DMS53 treated with DMSO at 0.1 percent for 48 hours (cell line): ENCODE results near the gene PCCA.
A peak's percentile ranks its signal among the peaks of the same experiment; 100 is the strongest.
"Not testable (repeated sequence)": the region's sequence is repeated elsewhere in the genome, so short reads cannot be mapped to it uniquely, and the experiment has no call there.

Source experiments
- DNase-seq: peaks from one replicate; lab custom pipeline; 2025; ENCODE audit not compliant: unreplicated experiment; lab: John Stamatoyannopoulos, UW

The PCCA gene, protein sequence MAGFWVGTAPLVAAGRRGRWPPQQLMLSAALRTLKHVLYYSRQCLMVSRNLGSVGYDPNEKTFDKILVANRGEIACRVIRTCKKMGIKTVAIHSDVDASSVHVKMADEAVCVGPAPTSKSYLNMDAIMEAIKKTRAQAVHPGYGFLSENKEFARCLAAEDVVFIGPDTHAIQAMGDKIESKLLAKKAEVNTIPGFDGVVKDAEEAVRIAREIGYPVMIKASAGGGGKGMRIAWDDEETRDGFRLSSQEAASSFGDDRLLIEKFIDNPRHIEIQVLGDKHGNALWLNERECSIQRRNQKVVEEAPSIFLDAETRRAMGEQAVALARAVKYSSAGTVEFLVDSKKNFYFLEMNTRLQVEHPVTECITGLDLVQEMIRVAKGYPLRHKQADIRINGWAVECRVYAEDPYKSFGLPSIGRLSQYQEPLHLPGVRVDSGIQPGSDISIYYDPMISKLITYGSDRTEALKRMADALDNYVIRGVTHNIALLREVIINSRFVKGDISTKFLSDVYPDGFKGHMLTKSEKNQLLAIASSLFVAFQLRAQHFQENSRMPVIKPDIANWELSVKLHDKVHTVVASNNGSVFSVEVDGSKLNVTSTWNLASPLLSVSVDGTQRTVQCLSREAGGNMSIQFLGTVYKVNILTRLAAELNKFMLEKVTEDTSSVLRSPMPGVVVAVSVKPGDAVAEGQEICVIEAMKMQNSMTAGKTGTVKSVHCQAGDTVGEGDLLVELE

DNA sequence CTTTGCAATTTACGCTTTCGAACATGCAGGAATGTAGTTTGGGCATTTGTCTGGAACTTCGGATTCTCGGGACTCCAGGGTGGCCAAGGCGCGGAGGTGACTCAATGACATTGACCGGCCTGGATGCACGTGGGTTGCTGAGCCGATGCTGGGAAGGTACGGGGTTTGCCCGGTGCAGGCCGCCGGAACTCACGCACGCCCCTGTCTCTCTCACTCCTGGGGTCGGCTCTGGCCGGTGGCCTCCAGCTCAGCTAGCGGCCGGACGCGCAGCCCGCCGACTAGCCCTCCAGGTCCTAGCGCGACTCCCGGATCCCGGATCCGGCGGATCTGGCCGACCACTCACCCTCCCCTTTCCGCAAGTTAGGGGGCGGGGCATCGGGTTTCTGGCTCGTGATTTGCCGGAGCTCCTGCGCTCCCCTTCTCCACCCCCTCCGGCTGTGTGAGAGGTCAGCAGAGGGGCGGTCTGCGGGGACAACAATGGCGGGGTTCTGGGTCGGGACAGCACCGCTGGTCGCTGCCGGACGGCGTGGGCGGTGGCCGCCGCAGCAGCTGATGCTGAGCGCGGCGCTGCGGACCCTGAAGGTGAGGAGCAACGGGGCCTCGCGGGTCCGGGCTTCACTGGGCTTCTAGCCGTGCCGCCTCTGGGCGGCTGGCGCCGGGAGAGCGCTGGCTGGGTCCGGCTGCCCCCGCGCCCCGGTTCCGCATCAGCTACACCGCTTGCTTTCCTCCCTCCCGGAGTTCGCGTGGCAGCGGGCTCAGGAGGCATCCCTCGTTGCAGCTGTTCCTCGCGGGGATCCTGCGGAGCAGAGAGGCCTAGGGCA lies at the start of gene PCCA:
Gene PCCA, plus strand, starts transcription at position 450 of the 821 bp plus-strand sequence. Its CDS starts 28 bp downstream, at position 478.
- DNase-seq: peak; percentile 19

DNA sequence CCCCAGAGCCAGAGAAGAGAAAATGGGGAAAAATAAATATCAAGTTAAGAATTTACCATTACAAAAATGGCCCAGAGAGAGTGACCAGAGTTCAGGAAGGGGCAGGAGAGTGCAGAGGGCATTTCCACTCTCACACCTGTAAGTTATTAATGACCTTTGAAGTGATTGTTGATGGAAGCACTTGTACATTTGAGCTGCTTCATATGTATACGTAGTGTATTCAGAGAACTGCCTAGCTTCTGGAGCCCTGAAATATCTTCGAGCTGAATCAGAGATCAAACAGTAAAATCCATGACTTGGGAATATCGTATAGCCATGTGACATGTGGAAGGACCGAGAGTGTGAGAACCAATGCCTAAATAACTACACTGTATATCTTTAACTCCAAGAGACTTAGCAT lies 49.2 kb upstream of the PCCA start:
- peak; percentile 24 for DNase-seq

DNA sequence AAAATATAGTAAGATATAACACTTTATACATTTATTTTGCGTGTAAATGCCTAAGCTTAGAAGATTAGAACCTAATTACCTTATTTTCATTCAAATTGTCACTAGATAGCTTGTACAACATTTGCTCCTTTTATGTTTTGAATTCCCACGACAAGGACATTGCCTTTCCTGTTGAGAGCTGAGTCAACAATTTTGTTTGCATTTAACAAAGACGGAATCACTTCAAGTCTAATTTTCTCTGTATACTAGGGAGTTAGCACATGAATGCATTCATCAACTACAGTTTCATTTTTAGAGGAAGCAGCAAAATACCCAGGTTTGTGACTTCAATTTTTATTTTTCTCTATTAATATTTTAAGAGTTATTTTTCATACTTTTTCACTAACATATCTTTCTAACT lies 48.7 kb upstream of the PCCA start:
- peak; percentile 35 for DNase-seq

DNA sequence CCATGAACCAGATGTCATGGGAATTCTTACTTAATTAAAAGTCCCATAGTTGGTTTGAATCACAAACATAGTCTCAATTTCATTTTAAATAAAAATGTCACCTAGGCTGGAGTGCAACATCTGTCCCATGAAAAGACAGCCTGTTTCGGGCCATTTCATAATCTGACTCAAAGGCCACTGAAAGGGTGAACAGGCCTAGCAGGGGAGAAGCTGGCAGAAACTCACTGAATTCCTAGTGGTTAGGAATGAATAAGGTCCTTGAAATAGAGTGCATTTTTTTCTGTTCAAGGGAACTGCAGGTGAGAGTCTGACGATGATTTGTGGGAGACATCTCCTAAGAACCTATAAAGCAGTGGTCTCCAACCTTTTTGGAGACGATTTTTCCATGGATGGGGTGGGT lies 44.0 kb upstream of the PCCA start:
- no peak for DNase-seq

DNA sequence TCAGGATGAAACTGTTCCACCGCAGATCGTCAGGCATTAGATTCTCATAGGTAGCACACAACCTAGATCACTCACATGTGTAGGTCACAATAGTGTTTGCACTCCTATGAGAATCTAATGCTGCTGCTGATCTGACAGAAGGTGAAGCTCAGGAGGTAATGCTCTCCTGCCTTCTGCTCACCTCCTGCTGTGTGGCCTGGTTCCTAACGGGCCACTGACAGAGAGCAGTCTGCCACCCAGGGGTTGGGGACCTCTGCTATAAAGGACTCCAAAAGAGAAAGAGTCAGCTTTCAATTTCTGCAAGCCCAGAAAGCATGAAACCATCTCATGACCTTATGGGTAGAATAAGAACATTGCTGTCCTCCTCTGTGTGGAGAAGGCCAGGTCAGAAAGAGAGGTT lies 43.5 kb upstream of the PCCA start:
- DNase-seq: no peak

DNA sequence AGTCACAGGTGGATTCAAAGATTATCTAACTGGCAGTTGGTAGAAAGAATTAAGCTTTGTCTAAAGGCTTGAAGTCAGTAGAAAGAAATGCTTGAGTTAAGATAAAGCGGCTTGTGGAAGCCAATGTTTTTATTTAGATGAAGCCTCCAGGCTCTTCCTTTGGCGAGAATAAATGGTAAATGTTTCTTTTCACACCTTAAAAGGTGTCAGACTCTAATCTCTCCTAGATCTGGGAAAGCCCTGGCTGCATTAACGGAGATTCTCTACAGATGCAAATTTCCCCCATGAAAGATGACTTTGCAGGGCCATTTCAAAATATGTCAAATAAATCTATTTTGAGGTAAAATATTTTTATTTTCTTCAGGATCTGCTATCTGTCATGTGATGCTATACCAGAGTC lies 37.8 kb upstream of the PCCA start:
- DNase-seq: no peak

DNA sequence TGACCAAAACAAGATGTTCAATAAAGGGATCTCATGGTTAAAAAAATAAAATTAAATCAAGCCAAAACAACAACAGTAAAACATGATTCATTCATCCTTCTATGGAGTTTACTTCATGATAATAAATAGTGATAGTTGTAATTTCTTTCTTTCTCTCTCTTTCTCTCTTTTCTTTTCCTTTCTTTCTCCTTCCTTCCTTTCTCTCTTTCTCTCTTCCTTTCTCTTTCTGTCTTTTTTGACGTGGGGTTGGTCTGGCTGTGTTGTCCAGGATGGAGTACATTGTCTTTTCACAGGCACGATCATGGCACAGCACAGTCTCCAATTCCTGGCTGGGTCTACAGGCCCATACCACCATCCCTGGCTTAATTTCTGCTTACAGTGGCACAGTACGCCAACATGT lies 29.1 kb upstream of the PCCA start:
- DNase-seq: no peak

DNA sequence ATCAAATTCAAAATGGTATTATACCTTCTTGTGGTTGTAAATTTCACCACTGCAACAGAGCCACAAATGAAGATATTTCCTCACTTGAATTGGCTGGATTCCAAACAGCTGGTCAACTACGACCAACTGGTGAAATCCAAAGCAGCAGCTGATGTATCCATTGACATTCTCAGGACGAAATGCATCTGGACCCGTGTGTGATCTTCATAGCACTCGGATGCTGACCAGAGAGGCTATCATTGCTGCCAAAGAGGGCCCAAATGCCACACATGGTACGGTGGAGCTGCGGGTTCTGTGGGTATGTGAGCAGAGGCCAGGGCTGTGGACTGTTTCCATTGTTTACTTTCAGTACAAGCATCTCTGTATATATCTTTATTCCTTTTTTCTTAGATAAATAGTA lies 25.6 kb upstream of the PCCA start:
- DNase-seq: no peak

DNA sequence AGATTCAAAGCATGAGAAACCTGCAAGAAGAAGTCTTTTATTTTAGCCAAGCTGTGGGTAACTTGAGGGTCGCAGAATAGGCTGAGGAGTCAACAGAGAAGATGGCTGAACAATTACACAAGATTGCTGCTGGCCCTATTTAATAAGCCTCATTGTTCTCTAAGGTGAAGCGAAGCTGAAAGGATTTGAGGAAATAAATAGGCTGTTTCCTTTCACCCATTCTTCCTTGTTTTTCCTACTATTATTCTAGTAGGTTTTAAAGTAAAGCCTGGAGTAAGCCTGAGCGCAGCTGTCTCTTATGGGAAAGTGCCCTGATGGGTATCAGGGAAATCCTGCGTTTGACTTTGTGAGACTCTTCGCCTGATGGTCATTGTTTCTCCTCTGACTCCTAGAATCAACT lies 25.0 kb upstream of the PCCA start:
- DNase-seq: no peak

DNA sequence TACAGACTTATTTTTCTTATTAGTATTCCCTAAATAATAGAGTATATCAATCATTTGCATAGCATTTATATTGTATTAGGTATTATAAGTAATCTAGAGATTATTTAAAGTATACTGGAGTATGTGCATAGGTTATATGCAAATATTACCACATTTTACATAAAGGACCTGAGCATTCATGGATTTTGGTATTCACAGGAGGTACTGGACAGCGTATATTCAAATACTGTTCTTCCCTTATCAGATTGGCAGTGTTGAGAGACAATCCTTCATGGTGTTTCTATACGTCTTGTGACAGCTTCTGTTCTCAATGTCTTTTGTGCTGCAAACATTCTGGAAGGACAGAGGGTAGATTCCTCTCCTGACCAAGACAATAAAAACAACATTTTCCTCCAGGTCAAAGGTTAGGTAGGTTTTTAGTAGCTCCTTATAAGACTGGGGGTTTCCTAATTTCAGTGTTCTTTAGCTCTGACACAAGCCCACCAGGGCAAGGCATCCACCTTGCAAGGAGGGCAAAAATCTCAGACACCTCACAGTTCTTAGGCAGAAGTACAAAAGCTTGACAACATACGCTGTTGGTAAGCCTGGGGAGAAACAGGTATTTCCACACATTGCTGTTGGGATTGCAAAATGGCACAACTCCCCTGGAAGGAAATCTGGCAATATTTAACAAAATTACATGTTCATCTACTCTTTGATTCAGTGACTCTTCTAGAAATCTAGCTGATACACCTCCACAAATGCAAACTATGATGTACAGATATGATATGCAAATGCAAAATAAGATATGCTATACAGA lies 20.6 kb upstream of the PCCA start:
- DNase-seq: no peak

DNA sequence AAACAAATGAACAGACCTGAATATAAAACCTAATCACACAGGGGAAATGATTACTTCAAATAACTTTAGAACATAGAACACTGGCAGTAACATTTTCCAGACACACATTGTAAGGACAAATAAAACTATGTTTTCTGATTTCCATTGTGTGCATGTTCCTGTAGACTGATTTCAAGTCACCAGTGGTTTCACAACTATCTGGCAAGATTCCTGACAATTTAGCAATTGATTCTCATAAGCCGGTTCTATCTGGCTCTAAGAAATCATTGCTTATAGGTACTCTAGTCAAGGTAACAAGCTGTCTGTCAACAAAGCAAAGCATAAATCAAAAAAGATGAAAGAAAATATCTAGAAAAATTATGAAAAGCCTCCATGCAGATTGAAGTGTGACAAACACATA lies 19.6 kb upstream of the PCCA start:
- no peak for DNase-seq

DNA sequence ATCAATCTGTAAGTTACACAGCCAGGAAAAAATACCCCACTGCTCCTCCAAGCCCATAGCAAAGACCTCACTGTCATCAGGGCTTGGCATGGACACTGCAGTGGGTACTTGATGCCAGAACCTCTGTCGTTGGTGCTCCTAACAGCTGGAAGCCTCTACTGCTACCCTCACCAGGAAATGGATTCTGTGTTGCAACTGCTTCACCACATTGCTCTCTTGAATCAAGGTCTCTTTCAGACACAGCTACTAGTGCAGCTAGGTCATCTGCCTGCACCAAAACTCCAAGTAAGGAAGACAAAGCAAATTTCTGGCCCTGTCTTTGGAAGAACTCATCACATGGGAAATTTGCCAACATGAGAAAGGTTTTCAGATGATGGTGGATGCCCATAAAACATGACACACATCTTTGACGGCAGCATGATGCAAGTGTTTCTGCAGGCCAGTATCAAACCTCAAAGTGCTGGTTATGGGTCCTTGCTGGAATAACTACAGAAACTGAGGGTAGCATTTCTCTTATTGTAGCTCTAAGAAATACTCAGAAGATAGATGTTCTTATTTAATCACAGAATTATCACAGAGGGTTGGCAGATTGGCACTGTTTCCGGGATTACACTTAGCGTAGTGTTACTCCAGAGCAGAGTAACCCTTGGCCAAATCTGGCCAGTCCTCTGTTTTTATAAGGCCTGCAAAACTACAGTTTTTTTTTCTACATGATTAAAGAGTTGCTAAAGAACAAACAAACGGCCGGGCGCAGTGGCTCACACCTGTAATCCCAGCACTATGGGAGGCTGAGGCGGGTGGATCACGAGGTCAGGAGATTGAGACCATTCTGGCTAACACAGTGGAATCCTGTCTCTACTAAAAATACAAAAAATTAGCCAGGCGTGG lies 12.9 kb upstream of the PCCA start:
- no peak for DNase-seq

DNA sequence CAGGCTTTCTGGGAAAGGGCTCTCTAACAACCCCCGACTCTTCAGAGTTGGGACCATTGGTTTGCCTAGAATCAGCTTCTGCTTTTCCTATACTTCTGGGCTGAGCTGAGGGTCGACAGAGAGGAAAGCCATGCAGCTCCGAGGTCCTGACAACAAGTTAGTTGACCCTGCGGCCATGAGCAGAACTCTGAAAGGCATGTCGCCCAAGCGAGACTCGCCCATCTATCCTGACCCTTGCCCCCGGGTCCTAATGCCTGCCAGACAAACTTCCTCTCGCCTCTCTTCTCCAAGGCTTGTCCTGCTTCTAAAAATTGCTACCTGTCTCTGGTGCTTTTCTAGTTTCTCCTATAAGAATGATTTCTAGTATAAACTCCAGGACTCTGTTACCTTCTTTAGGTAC lies 9.9 kb upstream of the PCCA start:
- DNase-seq: not testable (repeated sequence)

DNA sequence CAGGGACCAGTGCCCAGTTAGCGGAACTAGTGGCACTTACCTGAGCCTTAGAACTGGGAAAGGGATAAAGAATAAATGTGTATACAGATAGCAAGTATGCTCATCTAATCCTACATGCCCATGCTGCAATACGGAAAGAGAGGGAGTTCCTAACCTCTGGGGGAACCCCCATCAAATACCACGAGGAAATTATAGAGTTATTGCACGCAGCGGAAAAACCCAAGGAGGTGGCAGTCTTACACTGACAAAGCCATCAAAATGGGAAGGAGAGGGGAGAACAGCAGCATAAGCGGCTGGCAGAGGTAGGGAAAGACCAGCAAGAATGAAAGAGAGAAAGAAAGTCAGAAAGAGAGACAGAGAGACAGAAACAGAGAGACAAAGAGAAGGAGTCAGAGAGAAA lies 5.5 kb upstream of the PCCA start:
- DNase-seq: not testable (repeated sequence)

DNA sequence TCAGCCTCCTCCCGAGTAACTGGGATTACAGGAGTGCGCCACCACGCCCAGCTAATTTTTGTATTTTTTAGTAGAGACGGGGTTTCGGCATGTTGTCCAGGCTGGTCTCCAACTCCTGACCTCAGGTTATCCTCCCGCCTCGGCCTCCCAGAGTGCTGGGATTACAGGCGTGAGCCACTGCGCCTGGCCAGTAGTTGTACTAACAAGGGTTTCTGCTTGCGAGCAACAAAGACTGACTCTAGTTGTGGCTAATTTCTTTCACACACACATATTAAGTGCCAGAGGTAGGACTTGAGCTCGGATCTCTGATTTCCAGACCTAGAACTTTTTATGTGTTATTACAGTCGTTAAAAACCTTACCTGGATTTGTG lies 635 bp upstream of the PCCA start:
- DNase-seq: no peak

DNA sequence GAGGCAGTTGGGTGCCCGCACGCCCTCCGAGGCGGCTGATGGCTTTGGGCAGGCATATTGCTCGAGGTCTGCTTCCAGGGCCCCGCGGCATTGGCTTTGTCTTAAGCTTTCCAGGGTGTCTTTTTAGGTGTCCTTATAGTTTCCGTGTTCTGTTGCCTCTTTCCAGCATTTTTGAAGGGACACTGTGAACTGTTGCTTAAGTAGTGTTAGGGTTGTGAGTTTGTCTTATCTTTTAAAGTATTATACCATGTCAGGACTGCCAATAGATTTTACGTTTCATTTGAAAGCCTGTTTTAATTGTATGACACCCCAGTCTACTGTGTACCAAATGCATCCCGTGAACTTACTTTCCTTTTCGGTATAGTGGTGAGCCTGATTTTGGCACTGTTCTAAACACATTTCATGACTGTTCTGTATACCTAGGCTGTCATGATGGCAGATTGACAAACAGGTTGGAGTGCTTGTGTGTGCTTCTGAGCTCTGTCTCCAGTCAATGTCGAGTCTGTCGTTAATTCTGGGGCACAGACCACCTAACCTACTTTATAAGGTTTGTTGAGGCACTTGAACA lies 656 bp downstream of the PCCA start:
- no peak for DNase-seq

DNA sequence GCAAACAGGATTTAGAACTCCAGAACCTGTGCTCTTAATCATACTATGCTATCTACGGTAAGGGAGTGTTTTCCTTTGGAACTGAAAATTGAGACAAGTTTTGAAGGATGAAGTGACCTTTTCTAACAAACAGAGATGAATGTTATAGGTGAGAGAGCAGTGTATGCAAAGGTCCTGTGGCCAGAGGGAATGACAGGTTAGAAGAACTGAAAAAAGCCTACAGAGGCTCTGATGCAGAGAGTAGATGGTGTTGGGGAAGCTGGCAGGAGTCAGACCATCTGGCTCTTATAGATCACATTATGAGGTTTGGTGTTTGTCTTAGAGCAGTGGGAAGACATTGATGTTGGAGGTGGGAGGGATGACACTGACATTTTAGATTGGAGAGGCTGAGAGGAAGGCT lies 2.0 kb downstream of the PCCA start:
- DNase-seq: no peak

DNA sequence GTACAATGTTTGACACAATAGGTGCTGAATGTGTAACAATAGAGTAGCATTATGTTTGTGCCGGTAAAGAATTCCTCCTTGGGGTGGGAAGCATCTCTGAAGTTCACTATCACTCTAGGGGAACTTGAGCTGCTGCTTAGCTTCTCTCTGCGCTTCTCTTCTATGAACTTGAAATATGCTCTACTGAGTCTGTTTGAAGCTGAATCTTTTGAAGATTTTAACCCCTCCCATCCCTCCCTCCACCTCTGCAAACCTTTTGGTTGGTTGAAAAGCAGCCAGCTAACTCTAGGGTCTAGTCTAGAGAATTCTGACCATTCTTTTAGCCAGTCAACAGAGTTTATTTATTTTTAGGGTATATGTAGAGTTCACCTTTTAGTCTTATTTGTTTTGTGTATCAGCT lies 2.5 kb downstream of the PCCA start:
- no peak for DNase-seq

DNA sequence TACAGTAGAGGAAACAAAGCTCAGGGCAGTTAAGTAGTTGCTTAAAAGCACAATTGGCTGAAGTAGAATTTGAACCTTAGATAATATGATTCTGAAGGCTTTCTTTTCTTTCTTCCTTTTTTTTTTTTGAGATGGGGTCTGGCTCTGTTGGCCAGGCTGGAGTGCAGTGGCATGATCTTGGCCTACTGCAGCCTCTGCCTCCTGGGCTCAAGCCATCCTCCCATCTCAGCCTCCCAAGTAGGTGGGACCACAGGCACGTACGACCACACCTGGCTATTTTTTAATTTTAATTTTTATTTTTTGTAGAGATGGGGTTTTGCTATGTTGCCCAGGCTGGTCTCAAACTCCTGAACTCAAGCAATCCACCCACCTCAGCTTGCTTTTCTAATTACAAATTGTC lies 3.4 kb downstream of the PCCA start:
- DNase-seq: not testable (repeated sequence)

DNA sequence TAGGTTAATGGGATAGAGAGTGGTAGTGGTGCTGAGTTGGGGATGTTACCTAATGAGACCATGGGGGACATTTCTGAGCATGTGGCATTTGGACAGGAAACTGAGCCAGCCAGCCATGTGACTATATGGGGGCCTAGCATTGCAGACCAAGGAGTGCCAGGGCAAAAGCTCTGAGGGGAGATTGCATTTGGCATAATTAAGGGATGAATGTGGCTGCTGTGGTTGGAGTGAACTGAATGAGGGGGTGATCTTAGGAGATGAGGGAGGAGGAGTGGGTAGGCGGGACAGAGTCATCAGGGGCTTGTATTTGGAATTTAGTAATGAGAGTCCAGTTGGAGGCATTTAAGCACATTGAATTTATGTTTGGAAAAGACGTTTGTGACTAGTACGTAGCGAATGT lies 6.6 kb downstream of the PCCA start:
- DNase-seq: no peak
